ENCODE results near the gene MAP3K8.

MAP3K8 gene

DNA sequence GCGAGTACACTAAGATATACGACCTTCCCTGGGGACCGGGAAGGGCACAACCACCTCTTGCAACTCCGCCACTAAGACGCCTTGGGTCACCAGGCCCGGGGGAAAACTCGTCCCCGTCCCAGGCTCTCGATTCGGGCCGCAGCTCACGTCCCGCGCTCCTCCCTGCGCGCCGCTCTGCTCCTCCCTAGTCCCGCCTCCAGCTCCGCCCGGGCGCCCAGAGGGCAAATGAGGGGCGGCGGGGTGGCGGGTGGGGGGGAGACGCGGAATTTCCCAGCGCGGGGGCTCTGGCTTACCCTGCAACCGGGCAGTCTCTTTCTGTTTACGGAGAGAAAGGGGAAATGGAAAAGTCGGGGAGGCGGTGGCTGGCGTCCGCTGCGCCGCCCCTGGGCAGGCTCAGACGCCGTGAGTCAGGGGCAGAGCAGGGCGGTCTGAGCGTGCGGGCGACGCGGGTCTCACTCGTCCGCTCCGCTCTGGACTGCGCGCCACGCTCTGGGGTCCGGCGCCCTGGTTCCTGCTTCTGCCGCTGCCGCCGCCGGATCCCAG lies at the start of gene MAP3K8:
MAP3K8 (plus strand) TSS at position 455 of the 543 bp plus-strand sequence. CDS start 4,755 bp downstream, outside the sequence.
- DNase-seq, result no peak

DNA sequence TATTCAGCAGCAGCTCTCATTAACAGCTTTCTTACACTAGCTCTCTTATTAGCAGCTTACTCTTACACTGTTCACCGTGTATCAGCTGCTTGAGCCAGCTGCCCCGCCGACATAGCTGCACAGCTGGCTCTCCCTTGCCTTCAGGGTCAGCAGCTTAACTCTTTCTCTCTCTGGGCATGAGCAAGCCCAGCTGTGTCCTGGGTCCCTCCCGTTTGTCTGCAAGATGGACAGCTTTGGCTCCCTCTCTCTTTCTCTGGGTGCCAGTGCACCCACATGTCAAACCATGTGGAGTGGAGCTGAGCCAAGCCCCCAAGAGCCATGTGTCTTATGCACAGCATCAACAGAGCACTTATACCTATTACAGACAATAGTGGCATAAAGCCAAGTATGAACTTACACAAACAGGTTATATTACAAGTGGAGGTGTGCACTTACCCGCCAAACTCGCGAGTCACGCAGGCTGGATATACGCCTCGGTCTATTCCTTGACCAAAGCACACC lies 49.2 kb upstream of the MAP3K8 start:
- no peak for DNase-seq

DNA sequence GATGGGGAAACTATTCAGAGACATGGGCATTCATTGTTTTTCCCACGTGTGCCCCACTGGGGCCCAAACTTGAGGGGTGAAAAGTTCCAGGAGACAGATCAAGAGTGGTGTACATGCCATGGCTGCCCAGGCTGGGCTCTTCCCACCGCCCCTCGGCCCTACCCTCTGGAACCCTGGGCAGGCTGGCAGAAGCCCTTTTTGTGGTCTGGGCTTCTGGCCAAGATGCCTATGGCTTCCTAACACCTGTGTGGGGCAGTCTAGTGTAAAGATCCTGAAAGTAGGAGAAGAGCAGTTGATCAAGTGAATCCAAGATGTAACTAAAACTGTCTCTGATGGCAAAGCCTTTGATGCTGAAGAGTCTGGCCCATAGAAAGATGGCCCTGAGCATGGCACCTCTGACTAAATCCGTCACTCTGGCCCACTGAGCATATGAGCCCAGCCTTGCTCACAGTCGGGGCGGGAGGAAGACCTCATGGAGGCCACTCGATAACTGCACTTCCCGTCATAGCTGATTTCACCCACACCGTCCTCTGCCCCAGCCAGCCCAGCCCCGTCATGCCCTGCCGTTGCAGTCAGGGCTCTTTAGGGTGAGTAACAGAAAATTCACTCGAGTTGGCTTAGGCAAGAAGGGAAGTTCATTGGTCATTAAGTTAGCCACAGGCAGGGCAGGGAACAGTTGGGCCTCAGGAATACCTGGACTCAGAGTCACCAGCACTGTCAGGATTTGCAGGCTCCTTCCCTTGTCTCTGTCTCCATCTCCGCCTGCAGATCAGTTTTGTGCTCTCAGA lies 47.0 kb upstream of the MAP3K8 start:
- no peak for DNase-seq

DNA sequence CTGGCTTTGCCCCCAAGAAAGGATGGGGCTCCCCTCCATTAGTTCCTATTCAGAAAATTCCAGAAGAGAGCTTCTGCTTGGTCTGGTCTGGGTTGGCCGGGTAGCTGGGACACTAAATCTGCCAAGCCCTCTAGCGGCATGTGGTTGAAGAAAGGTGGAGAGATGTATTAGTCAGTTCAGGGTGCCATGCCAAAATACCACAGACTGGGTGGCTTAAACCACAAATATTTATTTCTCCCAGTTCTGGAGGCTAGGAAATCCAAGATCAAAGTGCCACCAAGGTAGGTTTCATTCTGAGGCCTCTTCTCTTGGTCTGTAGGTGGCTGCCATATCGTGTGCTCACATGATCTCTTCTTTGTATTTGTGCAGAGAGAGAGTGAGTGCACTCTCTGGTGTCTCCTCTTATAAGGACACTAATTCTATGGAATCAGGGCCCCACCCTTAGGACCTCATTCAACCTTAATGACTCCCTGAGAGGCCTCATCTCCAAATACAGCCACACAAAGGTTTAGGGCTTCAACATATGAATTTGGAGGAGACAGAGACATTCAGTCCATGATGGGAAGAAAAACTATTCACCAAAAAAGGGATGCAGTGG lies 46.2 kb upstream of the MAP3K8 start:
- no peak for DNase-seq

DNA sequence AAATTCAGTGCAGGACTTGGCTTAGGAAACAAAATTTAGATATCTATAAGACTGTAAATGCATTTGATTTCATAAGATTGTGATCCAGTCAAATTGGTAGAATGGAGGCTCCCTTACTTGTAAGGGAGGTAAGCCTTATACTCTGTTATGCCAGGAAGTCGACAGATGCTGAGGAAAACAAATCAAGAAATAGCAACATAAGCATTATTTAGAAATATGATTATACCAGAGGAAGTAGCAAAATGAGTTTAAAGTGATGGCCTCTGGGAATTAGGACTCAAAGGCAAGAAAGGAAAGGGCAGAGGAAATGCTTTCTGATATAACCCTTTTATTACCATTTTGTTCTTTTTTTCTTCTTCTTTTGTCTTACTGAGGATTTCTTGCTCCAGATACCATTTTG lies 44.4 kb upstream of the MAP3K8 start:
- no peak for DNase-seq

DNA sequence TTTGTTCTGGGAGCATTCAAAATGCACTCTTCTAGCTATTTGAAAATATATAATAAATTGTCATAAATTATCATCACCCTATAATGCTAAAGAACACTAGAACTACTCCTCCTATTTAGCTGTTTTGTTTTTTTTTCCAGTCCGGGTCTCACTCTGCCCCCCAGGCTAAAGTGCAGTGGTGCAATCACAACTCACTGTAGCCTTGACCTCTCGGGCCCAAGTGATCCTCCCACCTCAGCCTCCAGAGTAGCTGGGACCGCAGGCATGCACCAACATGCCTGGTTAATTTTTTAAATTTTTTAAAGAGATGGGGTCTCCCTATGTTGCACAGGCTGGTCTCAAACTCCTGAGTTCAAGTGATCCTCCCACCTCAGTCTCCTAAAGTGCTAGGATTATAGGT lies 43.8 kb upstream of the MAP3K8 start:
- DNase-seq, result no peak

DNA sequence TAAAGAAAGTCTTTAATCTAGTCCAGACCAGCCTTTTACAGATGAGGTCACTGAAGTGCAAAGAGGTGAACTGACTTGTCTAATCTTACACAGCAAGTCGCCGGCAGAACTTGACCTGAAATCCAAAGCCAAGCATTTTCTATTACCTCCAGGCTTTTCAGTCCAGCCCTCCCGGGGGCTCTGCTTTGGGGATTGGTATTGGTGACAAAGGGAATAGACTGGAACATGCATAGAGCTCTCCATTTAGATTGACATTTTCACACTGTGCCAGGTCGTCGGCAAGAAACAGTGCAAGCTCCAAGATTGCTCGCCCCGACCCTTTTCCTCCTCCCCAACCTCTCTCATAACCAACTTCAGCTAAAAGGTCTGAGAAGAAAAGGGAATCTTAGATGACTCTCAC lies 42.7 kb upstream of the MAP3K8 start:
- no peak for DNase-seq

DNA sequence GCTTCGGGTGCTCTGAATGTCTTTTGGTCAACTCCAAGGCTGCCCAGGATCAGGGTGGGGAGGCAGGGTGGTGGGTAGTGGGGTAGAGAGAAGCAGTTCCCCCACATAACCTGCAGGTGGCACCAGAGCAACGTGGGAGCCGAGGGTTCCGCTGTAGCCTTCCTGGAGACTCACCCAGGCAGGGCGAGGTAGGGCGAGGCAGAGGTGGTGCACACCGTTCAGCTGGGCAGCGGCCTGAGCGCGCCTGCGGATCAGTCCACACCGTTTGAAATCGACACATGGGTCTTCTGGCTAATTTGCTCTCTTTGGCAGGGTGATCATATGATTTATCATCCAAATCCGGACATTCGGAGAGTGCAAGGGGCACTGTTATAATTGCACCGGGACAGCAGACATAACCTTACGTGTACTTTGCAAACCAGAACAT lies 41.4 kb upstream of the MAP3K8 start:
- no peak for DNase-seq

DNA sequence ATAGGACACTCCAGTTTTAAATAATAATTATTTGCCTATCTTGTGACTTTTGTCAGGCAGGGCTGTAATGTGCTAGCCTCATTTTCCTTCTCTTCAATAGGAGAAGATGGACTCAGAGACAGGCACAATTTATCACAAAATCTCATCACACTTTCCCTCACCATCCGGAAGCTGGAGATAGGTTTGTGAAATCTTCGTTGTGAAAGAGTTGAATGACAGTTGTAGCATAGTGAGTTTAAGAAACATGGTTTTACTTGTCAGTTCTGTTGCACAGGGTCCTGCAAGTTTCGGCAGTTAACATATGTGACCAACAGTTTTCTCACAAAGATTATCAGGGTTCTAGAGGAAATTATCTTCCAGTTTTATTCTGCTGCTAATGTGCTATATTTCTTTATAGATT lies 37.7 kb upstream of the MAP3K8 start:
- no peak for DNase-seq

DNA sequence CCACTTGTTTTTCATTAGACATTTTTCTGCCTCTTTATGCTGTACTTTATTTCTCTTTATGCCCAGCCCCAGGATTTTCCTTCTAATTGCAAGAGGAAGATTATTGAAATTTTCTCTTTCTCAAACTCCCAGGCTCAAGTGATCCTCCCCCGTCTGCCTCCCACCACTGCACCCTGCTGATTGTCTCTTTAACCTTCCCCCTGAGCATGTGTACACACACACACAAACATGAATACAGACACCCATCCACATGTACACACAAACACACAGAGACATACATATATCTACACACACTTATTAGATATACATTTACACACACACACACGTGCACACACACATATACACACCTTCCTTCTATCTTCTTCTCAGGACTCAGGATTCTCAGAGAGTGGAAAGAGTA lies 37.3 kb upstream of the MAP3K8 start:
- DNase-seq, result no peak

DNA sequence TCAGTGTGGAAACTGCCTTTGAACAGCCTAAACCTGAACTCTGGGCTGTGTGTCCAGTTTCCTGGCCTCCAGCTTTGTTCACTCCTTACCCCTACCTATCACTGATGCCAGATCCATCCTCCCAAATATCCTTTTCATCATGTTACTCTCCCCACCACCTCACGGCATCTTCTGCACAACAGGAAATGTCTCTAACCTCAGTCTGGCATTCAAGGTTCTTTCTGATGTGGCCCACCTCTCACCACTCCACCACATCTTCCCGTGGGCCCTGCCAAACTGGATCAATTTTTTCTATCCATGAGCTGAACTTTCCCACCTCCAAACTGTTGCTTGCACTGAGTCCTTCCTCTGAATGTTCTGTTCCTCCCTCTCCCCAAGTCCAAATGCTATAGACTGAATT lies 35.8 kb upstream of the MAP3K8 start:
- DNase-seq, result no peak

DNA sequence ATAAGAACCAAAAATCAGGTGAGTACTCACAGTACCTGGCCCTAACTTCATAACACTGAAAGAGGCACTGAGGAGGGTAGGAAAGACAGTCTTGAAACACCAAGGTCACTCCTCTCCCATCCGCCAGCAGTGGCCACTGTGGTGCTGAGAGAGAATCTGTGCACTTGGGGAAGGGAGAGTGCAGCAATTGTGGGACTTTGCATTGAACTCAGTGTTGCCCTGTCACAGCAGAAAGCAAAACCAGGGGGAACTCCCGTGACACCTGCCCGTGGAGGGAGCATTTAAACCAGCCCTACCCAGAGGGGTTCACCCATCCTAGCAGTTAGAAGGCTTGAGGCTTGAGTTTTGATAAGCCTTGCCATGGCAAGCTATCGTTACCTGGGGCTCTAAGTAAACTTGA lies 35.2 kb upstream of the MAP3K8 start:
- no peak for DNase-seq

DNA sequence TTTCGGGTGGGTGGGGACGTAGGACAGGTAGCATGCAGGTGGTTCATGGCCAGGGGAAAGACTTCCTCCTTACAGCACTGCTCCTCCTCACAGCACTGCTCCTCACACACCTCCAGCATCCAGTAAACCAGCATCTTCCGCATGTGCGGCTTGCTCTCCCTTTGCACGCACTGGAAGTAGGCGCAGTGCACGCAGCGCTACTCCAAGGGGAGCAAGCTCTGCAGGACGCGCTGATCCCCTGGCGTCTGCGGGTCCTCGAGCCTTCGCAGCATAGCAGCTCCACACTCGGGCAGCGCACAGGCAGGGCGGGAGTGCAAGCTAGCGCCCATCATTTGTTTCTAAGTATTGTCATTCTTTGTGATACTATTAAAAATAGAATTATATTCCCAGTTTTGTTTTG lies 30.5 kb upstream of the MAP3K8 start:
- DNase-seq, result no peak

DNA sequence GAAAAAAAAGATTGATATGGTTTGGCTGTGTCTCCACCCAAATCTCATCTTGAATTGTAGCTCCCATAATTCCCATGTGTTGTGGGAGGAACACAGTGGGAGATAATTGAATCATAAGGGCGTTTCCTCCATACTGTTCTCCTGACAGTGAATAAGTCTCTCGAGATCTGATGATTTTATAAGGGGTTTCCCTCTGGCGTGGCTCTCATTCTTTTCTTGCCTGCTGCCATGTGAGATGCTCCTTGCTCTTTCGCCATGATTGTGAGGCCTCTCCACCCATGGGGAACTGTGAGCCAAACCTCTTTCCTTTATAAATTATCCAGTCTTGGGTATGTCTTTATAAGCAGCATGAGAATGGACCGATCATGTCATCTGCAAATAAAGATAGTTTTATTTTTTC lies 29.4 kb upstream of the MAP3K8 start:
- DNase-seq, result no peak

DNA sequence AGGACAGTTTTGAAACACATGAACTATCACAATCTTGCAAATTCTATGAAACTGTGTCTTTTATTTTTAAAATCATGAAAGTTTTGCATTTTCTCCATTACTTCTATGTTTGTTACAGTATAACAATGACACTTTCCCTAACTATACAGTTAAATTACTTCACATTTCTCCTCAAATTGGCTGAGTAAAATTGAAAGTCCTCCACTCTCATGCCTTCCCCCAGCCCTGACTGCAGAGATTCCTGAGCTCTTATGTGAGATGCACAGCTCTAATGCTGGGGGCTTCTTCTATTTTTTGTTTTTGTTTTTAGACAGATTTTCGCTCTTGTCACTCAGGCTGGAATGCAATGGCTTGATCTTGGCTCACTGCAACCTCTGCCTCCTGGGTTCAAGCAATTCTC lies 22.7 kb upstream of the MAP3K8 start:
- no peak for DNase-seq

DNA sequence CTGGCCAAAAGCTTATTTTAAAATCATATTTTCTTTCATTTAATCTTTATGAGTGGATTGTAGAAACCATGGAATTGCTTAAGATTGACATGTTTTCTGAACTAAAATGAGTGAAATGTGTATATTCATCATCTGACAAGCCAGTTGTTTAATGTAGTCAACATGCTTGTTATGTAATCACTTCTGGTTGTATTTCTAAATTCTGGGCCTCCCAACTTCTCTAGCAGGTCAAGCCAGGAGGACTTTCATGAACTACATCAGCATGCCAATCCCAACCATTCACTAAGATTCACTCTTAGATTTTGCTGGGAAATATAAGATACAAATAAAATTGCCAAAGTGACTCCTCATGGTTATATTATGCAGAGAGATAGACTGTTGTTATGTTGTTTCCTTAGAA lies 21.1 kb upstream of the MAP3K8 start:
- no peak for DNase-seq

DNA sequence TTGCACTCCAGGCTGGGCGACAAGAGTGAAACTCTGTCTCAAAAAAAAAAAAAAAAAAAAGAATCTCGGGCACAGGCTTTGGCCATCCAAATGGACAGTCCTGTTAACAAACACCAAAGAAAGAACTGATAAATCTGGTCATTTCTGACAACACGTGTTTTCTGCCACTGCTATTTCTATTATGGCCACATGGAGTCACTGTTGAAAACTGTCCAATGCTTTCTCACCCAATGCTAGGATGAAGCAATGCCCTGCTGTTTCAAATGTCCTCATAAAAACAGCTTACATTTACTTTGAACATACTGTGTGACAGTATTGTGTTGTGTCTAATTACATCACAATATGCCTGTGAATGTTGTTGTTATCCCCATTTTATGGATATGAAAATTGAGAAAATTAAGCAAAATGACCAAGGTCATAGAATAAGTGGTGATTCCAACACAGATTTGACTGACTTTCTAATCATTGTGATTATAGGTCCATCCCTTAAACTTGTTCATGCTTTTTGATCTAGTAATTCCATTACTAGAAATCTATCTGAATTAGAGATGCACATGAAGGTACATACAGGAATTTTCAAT lies 19.9 kb upstream of the MAP3K8 start:
- no peak for DNase-seq

DNA sequence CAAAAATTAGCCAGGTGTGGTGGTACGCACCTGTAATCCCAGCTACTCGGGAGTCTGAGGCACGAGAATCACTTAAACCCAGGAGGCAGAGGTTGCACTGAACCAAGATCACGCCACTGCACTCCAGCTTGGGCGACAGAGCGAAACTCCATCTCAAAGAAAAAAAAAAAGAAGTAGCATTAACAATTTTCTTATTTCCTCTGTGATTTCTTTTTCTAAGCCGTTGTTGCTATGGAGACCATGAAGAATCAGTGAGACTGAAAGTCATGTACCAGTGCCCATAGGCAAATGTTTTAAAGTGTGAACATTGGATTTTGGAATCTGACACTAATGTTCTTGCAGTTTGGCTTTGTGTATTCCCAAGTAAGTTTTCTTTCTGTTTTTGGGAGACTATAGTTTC lies 18.4 kb upstream of the MAP3K8 start:
- no peak for DNase-seq

DNA sequence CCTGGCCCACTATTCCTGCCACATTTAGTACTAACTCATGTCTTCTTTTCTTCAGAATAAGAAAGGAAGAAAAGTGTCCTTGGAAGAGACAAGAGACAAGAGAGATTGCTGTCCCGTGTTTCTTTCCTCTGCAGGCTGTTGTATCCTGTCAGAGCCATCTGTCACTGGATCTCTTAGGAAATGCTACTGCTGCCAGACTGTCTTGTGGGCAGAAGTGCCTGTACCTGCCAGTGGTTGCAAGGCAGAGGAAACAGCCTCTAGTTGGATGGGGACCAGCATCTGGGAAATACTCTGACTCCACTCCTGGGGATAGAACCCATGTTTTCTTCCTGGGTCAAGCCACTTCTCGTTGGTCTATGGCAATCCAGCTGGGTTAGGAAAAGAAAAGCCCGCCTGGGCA lies 16.7 kb upstream of the MAP3K8 start:
- DNase-seq, result no peak

DNA sequence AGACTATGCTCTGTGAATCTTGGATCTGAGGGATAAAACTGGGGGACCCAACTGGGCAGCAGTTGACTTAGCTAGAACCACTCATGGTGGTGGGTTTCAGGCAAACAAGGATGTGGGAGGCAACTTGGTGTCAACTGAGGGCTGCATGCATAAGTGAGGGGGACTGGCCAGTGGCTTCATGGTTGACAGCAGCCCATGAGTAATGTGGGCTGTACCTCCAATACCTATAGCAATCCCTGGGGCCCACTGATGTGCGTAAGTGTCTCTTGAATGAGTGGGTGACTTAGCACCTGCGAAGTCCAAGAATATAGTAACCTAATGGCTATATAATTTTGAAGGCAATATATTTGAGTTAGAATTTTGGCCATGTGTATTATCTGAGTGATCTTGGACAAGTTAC lies 13.7 kb upstream of the MAP3K8 start:
- DNase-seq, result no peak

DNA sequence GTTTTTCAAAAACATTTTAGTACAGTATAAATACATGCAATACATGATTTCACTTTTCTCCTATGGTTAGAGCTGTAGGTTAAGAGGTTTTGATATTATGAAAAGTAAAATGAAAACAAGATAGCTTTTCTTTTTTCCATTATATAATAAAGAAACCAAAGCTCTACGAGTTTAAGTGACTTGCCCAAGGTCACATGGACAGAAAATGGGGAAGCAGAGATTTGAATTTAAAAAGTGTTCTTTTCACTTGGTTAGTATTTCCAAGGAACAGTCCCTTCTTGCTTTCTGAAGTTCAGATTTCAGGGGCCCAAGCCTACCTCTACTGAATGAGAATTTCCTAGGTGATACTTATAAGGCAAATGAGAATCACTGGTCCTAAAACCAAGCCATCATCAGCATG lies 13.2 kb upstream of the MAP3K8 start:
- no peak for DNase-seq

DNA sequence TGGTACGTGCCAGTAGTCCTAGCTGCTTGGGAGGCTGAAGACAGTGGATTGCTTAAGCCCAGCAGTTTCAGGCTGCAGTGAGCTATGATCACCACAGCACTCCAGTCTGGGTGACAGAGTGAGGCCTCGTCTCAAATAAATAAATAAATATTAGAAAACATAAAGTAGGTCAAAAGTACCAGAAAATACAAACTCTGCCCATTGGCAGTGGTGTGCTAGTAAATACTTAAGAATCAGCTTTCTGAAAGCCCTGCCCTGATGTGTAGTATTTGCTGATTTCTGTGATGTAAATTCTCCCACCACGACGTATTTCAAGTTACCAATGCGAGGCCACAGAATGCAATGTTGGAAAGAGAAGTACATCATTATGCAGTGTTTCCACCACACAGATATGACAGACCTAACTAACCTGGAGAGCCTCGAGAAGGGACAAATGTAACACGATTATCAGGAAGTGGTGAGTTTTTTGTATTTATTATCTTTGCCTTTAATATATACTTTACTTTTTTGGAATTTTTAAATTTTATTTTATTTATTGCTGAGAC lies 11.8 kb upstream of the MAP3K8 start:
- no peak for DNase-seq

DNA sequence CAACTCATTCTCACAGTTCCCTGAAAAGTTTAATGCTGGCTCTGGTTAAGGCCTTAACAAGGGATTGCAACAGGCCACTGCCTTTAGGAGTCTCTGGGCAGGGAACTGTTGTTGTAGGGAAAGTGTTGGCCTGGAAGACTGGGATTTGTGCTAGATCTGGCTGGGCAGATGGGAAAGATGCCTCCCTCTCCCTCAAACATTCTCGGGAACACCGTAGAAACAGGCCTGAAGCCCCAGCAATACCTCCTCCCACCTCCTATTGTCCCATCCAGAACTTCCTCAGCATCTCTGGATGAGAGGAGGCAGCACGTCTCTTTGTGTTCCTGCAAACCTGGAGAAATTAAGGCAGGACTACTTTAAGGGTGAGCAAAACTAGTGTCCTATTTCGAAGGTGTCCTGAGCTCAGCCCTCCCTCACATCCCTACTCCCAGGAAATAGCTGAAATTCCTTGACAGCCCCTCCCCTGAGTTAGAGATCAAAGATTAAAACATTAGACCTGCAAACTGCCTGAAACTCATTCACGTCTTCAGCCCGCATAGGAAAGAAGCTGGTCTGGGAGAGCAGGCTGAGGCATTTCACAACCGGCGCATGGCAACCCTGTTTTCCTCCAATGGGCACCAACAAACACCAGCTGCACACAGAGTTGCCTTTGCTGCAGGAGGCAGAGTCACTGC lies 10.9 kb upstream of the MAP3K8 start:
- DNase-seq, result no peak
